ENCODE data around the gene IL16.

DNA sequence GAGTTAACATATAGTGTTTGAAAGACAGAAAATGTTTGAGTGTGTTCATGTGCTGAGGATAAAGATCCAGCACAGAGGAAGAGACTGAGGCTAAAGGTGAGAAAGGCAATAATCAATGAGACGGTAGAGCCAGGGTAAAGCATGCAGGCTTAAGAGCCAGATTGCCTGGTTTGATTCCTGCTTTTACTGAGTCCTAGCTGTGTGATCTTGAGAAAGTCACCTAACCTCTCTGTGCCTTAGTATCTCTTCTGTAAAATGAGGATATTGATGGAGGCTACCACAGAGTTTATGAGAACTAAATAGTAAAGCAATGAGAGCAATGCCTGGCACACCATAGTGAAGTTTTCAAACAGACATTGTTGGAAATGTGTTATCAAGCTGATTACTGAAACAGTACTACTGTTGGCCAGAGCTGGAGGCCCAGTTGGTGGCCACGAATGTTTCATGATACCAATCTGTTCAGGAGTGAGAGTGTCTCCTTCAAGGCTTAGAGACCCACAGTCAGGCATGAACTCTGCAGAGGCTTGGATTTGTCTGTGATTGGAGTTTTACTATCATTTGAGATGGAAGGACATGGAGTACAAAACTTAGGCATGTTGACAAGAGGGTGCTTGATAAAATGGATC lies 26.8 kb downstream of the IL16 start:
- TF ChIP-seq, protein P1, sequence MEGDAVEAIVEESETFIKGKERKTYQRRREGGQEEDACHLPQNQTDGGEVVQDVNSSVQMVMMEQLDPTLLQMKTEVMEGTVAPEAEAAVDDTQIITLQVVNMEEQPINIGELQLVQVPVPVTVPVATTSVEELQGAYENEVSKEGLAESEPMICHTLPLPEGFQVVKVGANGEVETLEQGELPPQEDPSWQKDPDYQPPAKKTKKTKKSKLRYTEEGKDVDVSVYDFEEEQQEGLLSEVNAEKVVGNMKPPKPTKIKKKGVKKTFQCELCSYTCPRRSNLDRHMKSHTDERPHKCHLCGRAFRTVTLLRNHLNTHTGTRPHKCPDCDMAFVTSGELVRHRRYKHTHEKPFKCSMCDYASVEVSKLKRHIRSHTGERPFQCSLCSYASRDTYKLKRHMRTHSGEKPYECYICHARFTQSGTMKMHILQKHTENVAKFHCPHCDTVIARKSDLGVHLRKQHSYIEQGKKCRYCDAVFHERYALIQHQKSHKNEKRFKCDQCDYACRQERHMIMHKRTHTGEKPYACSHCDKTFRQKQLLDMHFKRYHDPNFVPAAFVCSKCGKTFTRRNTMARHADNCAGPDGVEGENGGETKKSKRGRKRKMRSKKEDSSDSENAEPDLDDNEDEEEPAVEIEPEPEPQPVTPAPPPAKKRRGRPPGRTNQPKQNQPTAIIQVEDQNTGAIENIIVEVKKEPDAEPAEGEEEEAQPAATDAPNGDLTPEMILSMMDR (IDR thresholded peaks at IDR 0.05; ENCODE audit: insufficient read depth, low read length): no peak
- TF ChIP-seq GABPA (IDR thresholded peaks at IDR 0.05; ENCODE audit: low read depth) (no peak), POLR2AphosphoS5 (IDR thresholded peaks at IDR 0.05; ENCODE audit: low read depth) (no peak), SPI1 (IDR thresholded peaks at IDR 0.05; ENCODE audit: borderline replicate concordance, low read depth) (no peak)
- TF ChIP-seq, protein P2, sequence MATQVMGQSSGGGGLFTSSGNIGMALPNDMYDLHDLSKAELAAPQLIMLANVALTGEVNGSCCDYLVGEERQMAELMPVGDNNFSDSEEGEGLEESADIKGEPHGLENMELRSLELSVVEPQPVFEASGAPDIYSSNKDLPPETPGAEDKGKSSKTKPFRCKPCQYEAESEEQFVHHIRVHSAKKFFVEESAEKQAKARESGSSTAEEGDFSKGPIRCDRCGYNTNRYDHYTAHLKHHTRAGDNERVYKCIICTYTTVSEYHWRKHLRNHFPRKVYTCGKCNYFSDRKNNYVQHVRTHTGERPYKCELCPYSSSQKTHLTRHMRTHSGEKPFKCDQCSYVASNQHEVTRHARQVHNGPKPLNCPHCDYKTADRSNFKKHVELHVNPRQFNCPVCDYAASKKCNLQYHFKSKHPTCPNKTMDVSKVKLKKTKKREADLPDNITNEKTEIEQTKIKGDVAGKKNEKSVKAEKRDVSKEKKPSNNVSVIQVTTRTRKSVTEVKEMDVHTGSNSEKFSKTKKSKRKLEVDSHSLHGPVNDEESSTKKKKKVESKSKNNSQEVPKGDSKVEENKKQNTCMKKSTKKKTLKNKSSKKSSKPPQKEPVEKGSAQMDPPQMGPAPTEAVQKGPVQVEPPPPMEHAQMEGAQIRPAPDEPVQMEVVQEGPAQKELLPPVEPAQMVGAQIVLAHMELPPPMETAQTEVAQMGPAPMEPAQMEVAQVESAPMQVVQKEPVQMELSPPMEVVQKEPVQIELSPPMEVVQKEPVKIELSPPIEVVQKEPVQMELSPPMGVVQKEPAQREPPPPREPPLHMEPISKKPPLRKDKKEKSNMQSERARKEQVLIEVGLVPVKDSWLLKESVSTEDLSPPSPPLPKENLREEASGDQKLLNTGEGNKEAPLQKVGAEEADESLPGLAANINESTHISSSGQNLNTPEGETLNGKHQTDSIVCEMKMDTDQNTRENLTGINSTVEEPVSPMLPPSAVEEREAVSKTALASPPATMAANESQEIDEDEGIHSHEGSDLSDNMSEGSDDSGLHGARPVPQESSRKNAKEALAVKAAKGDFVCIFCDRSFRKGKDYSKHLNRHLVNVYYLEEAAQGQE (IDR thresholded peaks at IDR 0.05; ENCODE audit: insufficient replicate concordance, low read depth): no peak

Data from HL-60 (cell line).